GM10266 (cell line): Measurements from ENCODE around the gene HIVEP3.
A peak's percentile ranks its signal among the peaks of the same experiment; 100 is the strongest.

Source experiments
- DNase-seq: peaks from one replicate; pipeline ENCODE4 v3.0.0; 2012; ENCODE audit errors: extremely low spot score
- TF ChIP-seq, protein P1 (sequence below): IDR thresholded peaks from 2 replicates; pipeline ENCODE4 v1.5.1; 2012; ENCODE audit warnings: mild to moderate bottlenecking, low read depth; ENCODE audit not compliant: control insufficient read depth, insufficient read depth; ENCODE audit errors: missing control alignments

The HIVEP3 gene

GRCh38 chr1:41773842-41774241 lies 144.9 kb downstream of the HIVEP3 start:
- DNase-seq: no peak
- TF ChIP-seq, protein P1, sequence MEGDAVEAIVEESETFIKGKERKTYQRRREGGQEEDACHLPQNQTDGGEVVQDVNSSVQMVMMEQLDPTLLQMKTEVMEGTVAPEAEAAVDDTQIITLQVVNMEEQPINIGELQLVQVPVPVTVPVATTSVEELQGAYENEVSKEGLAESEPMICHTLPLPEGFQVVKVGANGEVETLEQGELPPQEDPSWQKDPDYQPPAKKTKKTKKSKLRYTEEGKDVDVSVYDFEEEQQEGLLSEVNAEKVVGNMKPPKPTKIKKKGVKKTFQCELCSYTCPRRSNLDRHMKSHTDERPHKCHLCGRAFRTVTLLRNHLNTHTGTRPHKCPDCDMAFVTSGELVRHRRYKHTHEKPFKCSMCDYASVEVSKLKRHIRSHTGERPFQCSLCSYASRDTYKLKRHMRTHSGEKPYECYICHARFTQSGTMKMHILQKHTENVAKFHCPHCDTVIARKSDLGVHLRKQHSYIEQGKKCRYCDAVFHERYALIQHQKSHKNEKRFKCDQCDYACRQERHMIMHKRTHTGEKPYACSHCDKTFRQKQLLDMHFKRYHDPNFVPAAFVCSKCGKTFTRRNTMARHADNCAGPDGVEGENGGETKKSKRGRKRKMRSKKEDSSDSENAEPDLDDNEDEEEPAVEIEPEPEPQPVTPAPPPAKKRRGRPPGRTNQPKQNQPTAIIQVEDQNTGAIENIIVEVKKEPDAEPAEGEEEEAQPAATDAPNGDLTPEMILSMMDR: no peak

DNA sequence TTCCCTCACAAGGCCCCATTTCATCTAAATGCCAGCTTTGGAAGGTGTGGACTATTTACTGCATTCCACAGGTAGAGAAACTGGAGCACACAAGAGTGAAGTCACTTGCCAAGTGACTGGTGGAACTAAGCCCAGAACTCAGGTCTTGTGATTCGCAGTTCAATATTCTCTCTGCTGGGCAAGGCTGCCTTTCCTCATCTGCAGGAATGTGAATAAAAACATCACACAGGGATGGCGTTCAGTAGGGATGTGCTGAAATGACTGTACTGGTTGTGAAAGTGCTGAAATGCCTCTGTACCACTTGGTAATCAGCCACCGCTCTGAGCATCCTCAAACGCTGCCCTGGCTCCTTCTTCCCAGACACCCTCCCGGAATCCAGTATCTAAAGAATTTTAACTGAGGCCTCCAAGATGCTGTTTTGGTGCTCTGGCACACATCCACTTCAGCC lies 145.6 kb downstream of the HIVEP3 start:
- TF ChIP-seq, protein P1: no peak

DNA sequence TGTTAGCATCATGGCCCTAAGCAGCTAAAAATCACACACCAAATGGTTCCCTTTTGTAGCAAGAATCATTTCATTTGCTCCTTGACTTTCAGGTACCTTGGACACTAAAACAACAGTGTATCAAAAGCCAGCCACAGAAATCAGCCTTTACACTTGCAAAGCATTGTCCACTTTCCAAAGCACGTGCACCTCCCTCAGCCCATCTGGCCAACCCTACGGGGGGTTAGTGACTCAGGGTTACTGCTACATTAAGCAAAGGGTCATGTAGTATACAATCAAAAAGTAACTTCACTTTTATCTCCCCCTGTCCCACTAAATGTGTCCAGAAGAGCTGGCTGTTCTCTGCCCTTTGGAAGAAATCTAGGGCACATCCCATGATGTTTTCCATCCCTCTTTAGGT lies 149.7 kb downstream of the HIVEP3 start:
- TF ChIP-seq, protein P1: no peak
- DNase-seq: no peak

More for the DNA sequence above, 145.6 kb downstream of the HIVEP3 start:
- DNase-seq: no peak

GRCh38 chr1:41768583-41768982 lies 150.1 kb downstream of the HIVEP3 start:
- no peak for DNase-seq
- TF ChIP-seq, protein P1: no peak

- DNase-seq: no peak
- TF ChIP-seq, protein P1: no peak
These were observed 150.9 kb downstream of the HIVEP3 start for GRCh38 chr1:41767534-41768525.

- DNase-seq: no peak
- TF ChIP-seq, protein P1: no peak
These were observed 152.2 kb downstream of the HIVEP3 start for GRCh38 chr1:41766546-41766945.

- TF ChIP-seq, protein P1: peak; percentile 11
- no peak for DNase-seq
These were observed 152.7 kb downstream of the HIVEP3 start for GRCh38 chr1:41766041-41766440.
